Stimulated activated naive B cell treated with anti-CD40 and anti-IgM and Interleukin-4, amounts not matched to agents 10 μg/mL and 1 μg/mL and 100 μg/mL, for 72 hours (primary cell): Measurements from ENCODE around the gene LDLRAD2.

ENCODE experiments used
- ATAC-seq, 2 donors: fragments of 150-1000 bp; cut with Tn5 transposase; replicated peaks; 2 replicates each; pipeline ENCODE4 v1.10.0; 2021; ENCODE audit warnings: moderate library complexity in 1 of 2
- DNase-seq: peaks from one replicate; pipeline ENCODE4 v3.0.0; 2021
- H3K27ac Mint-ChIP-seq: one replicate; pipeline ENCODE4 v1.8.0; 2022; ENCODE audit warnings: mild to moderate bottlenecking, mixed read lengths
- H3K27me3 Mint-ChIP-seq, 2 donors: one replicate each; pipeline ENCODE4 v1.8.0; 2022; ENCODE audit warnings: mixed read lengths in 2 of 2
- H3K36me3 Mint-ChIP-seq, 2 donors: one replicate each; pipeline ENCODE4 v1.8.0; 2022; ENCODE audit warnings: mixed read lengths in 2 of 2, mild to moderate bottlenecking in 1 of 2
- H3K4me1 Mint-ChIP-seq, 2 donors: one replicate each; pipeline ENCODE4 v1.8.0; 2022; ENCODE audit warnings: mixed read lengths in 2 of 2, mild to moderate bottlenecking in 1 of 2
- H3K4me3 Mint-ChIP-seq, 2 donors: one replicate each; pipeline ENCODE4 v1.8.0; 2022; ENCODE audit warnings: mild to moderate bottlenecking in 2 of 2, mixed read lengths in 2 of 2, moderate library complexity in 1 of 2
- H3K9me3 Mint-ChIP-seq, 2 donors: one replicate each; pipeline ENCODE4 v1.8.0; 2022; ENCODE audit warnings: mixed read lengths in 2 of 2, mild to moderate bottlenecking in 1 of 2

Gene LDLRAD2

DNA sequence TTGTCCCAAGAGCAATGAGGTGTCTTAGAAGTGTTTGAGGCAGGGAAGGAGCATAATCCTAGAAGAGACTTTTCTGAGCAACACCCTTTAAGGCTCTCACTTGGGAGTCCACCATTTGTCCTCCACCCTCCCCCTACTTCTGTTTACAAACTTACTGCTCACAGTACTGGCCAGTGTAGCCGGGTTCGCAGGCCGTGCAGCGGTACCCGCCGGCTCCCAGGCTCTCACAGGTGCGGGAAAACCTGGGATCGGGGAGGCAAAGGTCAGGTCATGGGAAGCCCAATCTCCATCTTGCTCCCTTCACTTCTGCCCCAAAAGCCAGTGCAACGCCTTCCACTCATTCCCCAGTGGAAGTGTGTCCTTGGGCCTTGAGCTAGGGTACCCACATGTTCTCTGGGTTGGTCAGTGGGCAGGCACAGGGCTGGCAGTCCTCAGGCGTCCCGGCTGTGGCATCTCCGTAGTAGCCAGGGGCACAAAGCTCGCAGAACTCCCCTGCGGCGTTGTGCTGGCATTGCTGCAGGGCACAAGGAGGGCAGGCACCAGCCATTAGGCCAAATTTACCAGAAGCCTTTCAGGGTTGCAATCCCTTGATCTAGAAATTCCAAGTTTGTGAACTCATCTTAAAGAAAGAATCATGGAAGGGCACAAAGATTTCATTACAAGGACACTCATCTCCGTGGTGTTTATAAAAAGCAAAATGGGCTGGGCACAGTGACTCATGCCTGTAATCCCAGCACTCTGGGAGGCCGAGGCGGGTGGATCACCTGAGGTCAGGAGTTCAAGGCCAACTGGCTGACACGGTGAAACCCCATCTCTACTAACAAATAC, 49.8 kb downstream of the LDLRAD2 start:
- H3K9me3 Mint-ChIP-seq = peaks cover 0 to 1% of the 10 kb centered on the region in 2 donors
- DNase-seq (no peak), ATAC-seq (no peak)
- H3K27ac Mint-ChIP-seq = peak overlapping the region; percentile 47
- no peak overlapping the region for H3K4me3 Mint-ChIP-seq
- H3K4me1 Mint-ChIP-seq = peaks cover 14 to 16% of the 10 kb centered on the region in 2 donors
- H3K36me3 Mint-ChIP-seq = no peaks in the 10 kb centered on the region
- no peaks in the 10 kb centered on the region for H3K27me3 Mint-ChIP-seq

GRCh38 chr1:21863981-21864380, 51.9 kb downstream of the LDLRAD2 start:
- Mint-ChIP-seq H3K9me3 (peaks cover 0 to 1% of the 10 kb centered on the region in 2 donors), H3K36me3 (no peaks in the 10 kb centered on the region), H3K4me1 (peaks cover 16 to 23% of the 10 kb centered on the region in 2 donors), H3K4me3 (no peak overlapping the region), H3K27me3 (no peaks in the 10 kb centered on the region), H3K27ac (no peak overlapping the region)
- ATAC-seq = no peak
- DNase-seq = no peak

GRCh38 chr1:21864730-21865129, 52.7 kb downstream of the LDLRAD2 start:
- DNase-seq (no peak), ATAC-seq (no peak)
- Mint-ChIP-seq H3K9me3 (peaks cover 0 to 1% of the 10 kb centered on the region in 2 donors), H3K27ac (peak overlapping the region; percentile 37), H3K4me3 (no peak overlapping the region), H3K36me3 (no peaks in the 10 kb centered on the region), H3K4me1 (peaks cover 17 to 23% of the 10 kb centered on the region in 2 donors), H3K27me3 (no peaks in the 10 kb centered on the region)

DNA sequence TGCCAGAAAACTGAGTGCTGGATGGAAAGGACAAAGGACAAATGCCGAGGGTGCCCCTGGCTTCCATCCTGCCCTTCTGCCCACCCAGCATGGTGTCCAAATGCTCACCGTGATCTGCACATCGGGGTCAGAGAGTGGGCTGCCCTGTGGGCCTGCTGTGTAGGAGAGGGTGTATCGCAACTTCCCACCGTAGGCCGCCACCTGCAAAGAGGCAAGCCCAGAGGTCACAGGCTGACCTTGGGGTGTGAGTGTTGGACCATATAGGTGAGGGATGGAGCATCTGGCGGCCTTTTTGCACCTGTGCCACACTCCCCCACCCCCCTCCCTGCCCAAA, 53.5 kb downstream of the LDLRAD2 start:
- peak overlapping the region; percentile 93 for H3K27ac Mint-ChIP-seq
- no peaks in the 10 kb centered on the region for H3K27me3 Mint-ChIP-seq
- ATAC-seq (no peak), DNase-seq (no peak)
- no peak overlapping the region for H3K4me3 Mint-ChIP-seq
- H3K4me1 Mint-ChIP-seq = peaks cover 17 to 23% of the 10 kb centered on the region in 2 donors
- no peaks in the 10 kb centered on the region for H3K36me3 Mint-ChIP-seq
- H3K9me3 Mint-ChIP-seq = peaks cover 0 to 1% of the 10 kb centered on the region in 2 donors

DNA sequence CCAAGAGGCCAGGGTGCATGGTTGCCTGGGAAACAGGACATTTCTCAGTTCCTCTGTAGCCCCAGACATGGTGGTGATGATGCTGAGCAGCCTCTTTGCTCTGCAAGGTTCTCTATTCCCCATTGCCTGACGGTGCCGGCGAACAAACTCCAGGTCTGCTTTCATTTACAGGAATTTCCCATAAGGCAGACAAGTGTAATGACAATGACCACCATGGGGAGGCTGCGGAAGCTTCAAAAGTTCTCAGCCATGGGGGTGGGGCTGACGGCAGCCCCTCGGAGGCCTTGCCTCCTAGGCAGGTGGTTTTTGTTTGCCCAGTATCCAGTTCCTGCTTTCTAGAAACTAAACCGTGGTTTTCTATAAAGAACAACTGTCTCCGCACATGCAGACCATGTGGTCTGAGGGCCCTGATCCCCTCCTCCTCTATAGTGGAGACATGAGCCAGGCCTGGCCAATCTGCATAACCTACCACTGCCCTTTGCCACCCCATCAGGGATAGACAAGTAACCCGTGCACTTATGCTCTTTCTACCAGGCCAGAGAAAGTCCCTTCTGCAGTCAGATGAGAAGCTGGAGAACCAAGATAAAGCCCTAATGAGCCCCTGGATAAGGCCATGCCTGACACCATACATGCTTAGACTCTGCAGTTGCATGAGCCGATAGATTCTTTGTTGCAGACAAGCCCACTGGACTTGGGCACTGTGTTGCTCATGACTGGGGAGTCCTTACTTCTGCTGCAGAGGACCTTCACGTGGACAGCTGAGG, 54.1 kb downstream of the LDLRAD2 start:
- H3K4me1 Mint-ChIP-seq = peaks cover 17 to 23% of the 10 kb centered on the region in 2 donors
- H3K36me3 Mint-ChIP-seq = no peaks in the 10 kb centered on the region
- H3K4me3 Mint-ChIP-seq = peak overlapping the region; percentile 36 to 52
- H3K27me3 Mint-ChIP-seq = no peaks in the 10 kb centered on the region
- ATAC-seq (peak; percentile 89 to 91), DNase-seq (peak; percentile 63)
- peaks cover 0 to 1% of the 10 kb centered on the region in 2 donors for H3K9me3 Mint-ChIP-seq
- peak overlapping the region; percentile 93 for H3K27ac Mint-ChIP-seq

DNA sequence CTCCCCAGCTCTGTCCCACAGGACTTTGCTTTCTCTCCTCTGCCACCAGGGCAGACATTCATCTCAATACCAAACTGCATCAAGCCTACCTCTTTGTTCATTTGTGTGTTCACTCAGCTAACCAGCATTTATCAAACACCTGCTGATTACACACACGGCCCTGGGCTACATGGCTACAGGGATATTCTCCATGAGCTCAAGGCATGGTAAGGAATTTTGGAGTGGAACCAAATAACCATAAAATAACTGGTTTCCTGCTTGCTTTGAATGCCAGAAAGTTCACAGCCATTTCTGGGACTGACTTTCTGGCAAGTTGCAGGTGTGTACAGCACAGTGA, 54.6 kb downstream of the LDLRAD2 start:
- H3K27ac Mint-ChIP-seq = peak overlapping the region; percentile 93
- H3K27me3 Mint-ChIP-seq = no peaks in the 10 kb centered on the region
- peak overlapping the region; percentile 36 to 52 for H3K4me3 Mint-ChIP-seq
- ATAC-seq (peak; percentile 19 to 25), DNase-seq (no peak)
- peaks cover 0 to 1% of the 10 kb centered on the region in 2 donors for H3K9me3 Mint-ChIP-seq
- peaks cover 17 to 23% of the 10 kb centered on the region in 2 donors for H3K4me1 Mint-ChIP-seq
- no peaks in the 10 kb centered on the region for H3K36me3 Mint-ChIP-seq

GRCh38 chr1:21867451-21867996, 55.5 kb downstream of the LDLRAD2 start:
- Mint-ChIP-seq H3K27me3 (peaks cover 0 to 6% of the 10 kb centered on the region in 2 donors), H3K9me3 (no peaks in the 10 kb centered on the region), H3K4me1 (peaks cover 17 to 31% of the 10 kb centered on the region in 2 donors), H3K4me3 (no peak overlapping the region), H3K36me3 (no peaks in the 10 kb centered on the region), H3K27ac (peak overlapping the region; percentile 6)
- DNase-seq (no peak), ATAC-seq (no peak)

- Mint-ChIP-seq H3K27ac (no peak overlapping the region), H3K9me3 (no peaks in the 10 kb centered on the region), H3K27me3 (peaks cover 0 to 6% of the 10 kb centered on the region in 2 donors), H3K36me3 (no peaks in the 10 kb centered on the region), H3K4me3 (no peak overlapping the region), H3K4me1 (peaks cover 17 to 31% of the 10 kb centered on the region in 2 donors)
- no peak for DNase-seq
- no peak for ATAC-seq
Observed at GRCh38 chr1:21868482-21868881, 56.4 kb downstream of the LDLRAD2 start.

GRCh38 chr1:21868941-21869454, 56.9 kb downstream of the LDLRAD2 start:
- no peak for DNase-seq
- no peak for ATAC-seq
- Mint-ChIP-seq H3K4me3 (no peak overlapping the region), H3K27ac (peak overlapping the region; percentile 32), H3K9me3 (no peaks in the 10 kb centered on the region), H3K36me3 (no peaks in the 10 kb centered on the region), H3K4me1 (peaks cover 17 to 31% of the 10 kb centered on the region in 2 donors), H3K27me3 (peaks cover 0 to 6% of the 10 kb centered on the region in 2 donors)

DNA sequence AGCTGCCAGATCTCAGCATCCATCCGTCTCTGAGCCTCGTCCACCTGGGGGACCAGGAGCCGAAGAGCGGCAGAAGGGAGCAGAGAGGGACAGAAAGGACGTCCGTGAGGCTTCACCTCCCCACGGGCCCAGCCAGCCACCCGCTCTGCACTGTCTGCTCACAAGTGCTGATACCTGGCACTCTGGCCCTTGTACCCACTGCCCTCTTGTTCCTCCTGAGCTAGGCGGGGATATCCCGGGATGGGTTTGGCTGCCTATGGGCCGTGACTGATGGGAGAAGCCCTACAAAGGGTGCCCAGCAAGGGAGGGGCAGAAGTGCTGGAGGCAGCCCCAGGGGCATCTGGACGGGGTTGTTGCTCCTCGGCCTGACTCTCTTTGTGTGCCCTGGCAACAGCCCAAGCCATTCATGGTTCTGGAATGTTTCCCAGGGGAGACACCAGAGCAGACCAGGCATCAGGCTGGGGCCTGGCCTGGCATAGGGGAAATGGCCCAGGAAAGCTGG, 57.6 kb downstream of the LDLRAD2 start:
- Mint-ChIP-seq H3K4me3 (no peak overlapping the region), H3K27me3 (peaks cover 0 to 6% of the 10 kb centered on the region in 2 donors), H3K36me3 (no peaks in the 10 kb centered on the region), H3K27ac (no peak overlapping the region), H3K9me3 (no peaks in the 10 kb centered on the region), H3K4me1 (peaks cover 17 to 31% of the 10 kb centered on the region in 2 donors)
- no peak for DNase-seq
- ATAC-seq = no peak

DNA sequence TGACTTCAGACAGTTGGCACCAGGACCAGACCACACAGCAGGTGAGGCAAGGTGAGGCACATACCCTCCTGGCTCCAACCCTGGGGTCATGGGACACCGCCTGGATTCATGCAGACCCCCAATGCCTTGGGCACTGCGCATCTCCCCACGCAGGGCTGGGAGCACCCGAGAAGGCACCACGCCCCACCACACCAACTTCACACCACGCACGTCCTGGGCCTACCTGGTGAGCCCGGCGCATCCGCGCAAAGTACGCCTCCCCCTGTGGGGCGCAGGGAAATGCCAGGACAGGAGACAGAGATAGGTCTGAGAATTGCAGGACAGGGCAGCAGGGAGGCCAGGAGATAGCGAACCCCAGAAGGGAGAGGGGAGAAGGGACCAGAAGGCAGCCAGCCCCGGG, 58.5 kb downstream of the LDLRAD2 start:
- DNase-seq = no peak
- Mint-ChIP-seq H3K36me3 (no peaks in the 10 kb centered on the region), H3K27ac (no peak overlapping the region), H3K9me3 (no peaks in the 10 kb centered on the region), H3K4me1 (peaks cover 14 to 27% of the 10 kb centered on the region in 2 donors), H3K4me3 (no peak overlapping the region), H3K27me3 (peaks cover 0 to 6% of the 10 kb centered on the region in 2 donors)
- no peak for ATAC-seq

DNA sequence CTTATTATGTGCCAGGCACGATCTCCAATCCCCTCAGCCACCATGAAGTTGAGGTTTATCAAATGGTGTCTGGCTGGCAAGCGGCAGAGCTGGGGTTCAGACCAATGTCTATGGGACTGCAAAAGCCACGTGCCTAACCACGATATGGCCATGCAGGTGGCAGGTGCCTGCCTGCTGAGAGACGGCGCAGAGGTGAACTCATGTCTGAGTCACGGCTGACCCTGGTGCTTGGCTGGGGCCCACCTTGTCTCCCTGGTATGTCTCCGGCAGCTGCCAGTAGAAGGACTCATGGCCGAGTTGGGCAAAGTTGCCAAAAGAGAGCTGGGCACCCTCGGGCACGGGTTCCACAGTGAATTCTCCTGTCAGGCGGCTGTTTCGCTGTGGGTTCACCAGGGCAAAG, 59.9 kb downstream of the LDLRAD2 start:
- Mint-ChIP-seq H3K4me3 (no peak overlapping the region), H3K36me3 (no peaks in the 10 kb centered on the region), H3K4me1 (peaks cover 4 to 15% of the 10 kb centered on the region in 2 donors), H3K27ac (peak overlapping the region; percentile 56), H3K27me3 (peaks cover 0 to 6% of the 10 kb centered on the region in 2 donors), H3K9me3 (no peaks in the 10 kb centered on the region)
- ATAC-seq = no peak
- DNase-seq = no peak

- Mint-ChIP-seq H3K27ac (no peak overlapping the region), H3K27me3 (peaks cover 0 to 6% of the 10 kb centered on the region in 2 donors), H3K36me3 (no peaks in the 10 kb centered on the region), H3K4me3 (no peak overlapping the region), H3K4me1 (peaks cover 2 to 11% of the 10 kb centered on the region in 2 donors), H3K9me3 (no peaks in the 10 kb centered on the region)
- DNase-seq (no peak), ATAC-seq (no peak)
Observed at GRCh38 chr1:21872445-21873079, 60.5 kb downstream of the LDLRAD2 start.

- DNase-seq (no peak), ATAC-seq (no peak)
- no peak overlapping the region for H3K27ac Mint-ChIP-seq
- no peaks in the 10 kb centered on the region for H3K36me3 Mint-ChIP-seq
- no peaks in the 10 kb centered on the region for H3K9me3 Mint-ChIP-seq
- peaks cover 1 to 8% of the 10 kb centered on the region in 2 donors for H3K4me1 Mint-ChIP-seq
- peaks cover 0 to 6% of the 10 kb centered on the region in 2 donors for H3K27me3 Mint-ChIP-seq
- no peak overlapping the region for H3K4me3 Mint-ChIP-seq
Observed at GRCh38 chr1:21873174-21873573, 61.1 kb downstream of the LDLRAD2 start.
